Measurements from ENCODE around the gene CPTP.
A peak's percentile ranks its signal among the peaks of the same experiment; 100 is the strongest.

The CPTP gene

GRCh38 chr1:1351511-1352427 is 27.2 kb downstream of the CPTP start:
- DNase-seq (ENCODE audit: low read depth), result no peak

- no peak for DNase-seq (ENCODE audit: low read depth)
These were observed 28.3 kb downstream of the CPTP start for GRCh38 chr1:1352786-1353388.

GRCh38 chr1:1353389-1354151 is 29.0 kb downstream of the CPTP start:
- no peak for DNase-seq (ENCODE audit: low read depth)

GRCh38 chr1:1354271-1355247 is 30.0 kb downstream of the CPTP start:
- no peak for DNase-seq (ENCODE audit: low read depth)

- no peak for DNase-seq (ENCODE audit: low read depth)
These were observed 30.8 kb downstream of the CPTP start for GRCh38 chr1:1355416-1355815.

- no peak for DNase-seq (ENCODE audit: low read depth)
These were observed 31.7 kb downstream of the CPTP start for GRCh38 chr1:1356166-1356795.

- no peak for DNase-seq (ENCODE audit: low read depth)
These were observed 32.3 kb downstream of the CPTP start for GRCh38 chr1:1356796-1357401.

- DNase-seq (ENCODE audit: low read depth), result no peak
These were observed 33.4 kb downstream of the CPTP start for GRCh38 chr1:1357871-1358432.

- no peak for DNase-seq (ENCODE audit: low read depth)
These were observed 34.0 kb downstream of the CPTP start, which contains the start of gene MXRA8 for GRCh38 chr1:1358433-1359271. Gene MXRA8 (minus strand): TSS chr1:1358555. CDS start chr1:1358504, 51 bp downstream.

GRCh38 chr1:1359308-1359663 is 34.7 kb downstream of the CPTP start:
- DNase-seq (ENCODE audit: low read depth), result no peak

- DNase-seq (ENCODE audit: low read depth), result no peak
These were observed 35.3 kb downstream of the CPTP start for GRCh38 chr1:1359664-1360468.

- peak; percentile 87 for DNase-seq (ENCODE audit: low read depth)
These were observed 36.0 kb downstream of the CPTP start for GRCh38 chr1:1360506-1361169.

GRCh38 chr1:1361233-1361981 is 36.8 kb downstream of the CPTP start:
- DNase-seq (ENCODE audit: low read depth), result no peak

GRCh38 chr1:1361982-1362423 is 37.4 kb downstream of the CPTP start:
- DNase-seq (ENCODE audit: low read depth), result no peak

GRCh38 chr1:1364266-1364665 is 39.7 kb downstream of the CPTP start:
- no peak for DNase-seq (ENCODE audit: low read depth)

GRCh38 chr1:1365875-1366698 is 41.5 kb downstream of the CPTP start:
- DNase-seq (ENCODE audit: low read depth), result no peak

All from HS-5 (cell line).